Cardiac fibroblast (primary cell): Measurements from ENCODE around the gene BPIFA2.

Experiments
- DNase-seq, 2 donors: peaks; one replicate each; pipeline versions ENCODE4 v3.0.0 to v3.0.0-alpha.2; 2010; ENCODE audit warnings: low read depth in 2 of 2
- H3K4me3 ChIP-seq, 2 donors: replicated peaks in 1 of 2; 1 replicate in 1 of 2; 2 replicates in 1 of 2; pipeline ENCODE4 v1.5.1; 2011; ENCODE audit warnings: low read depth in 2 of 2, low read length in 2 of 2, mild to moderate bottlenecking in 2 of 2, moderate library complexity in 1 of 2
- TF ChIP-seq, protein P1 (sequence below): IDR thresholded peaks from one replicate; pipeline ENCODE4 v1.5.1; 2011; ENCODE audit warnings: low read depth, mild to moderate bottlenecking, low read length, inconsistent platforms

The BPIFA2 gene

DNA sequence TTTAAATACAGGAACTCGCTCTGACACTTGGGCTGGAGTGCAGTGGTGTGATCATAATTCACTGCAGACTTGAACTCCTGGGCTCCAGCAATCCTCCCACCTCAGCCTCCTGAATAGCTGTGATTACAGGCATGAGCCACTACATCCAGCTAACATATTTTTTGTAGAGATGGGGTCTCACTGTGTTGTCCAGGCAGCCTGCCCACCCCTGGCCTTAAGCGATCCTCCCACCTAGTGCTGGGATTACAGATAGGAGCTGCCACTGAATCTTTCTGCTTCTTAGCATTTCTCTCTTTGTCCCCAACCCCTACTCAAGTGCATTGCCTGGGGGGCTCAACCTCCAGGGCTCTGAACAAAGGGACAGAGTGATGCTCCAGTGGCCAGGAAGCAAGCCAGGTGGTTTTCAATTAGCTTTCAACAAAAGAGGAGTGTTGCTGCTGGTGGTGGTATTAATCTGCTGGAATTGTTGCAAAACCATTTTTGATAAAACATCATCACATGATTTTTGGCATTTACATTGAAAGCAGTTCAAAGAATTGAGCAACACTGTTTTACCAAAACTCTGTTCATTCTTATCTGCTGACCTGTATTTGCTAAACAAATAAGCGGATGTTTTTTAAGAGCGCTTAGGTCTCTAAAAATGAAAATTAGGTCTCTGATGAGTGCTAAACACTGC lies 40.4 kb upstream of the BPIFA2 start:
- DNase-seq = peak in 1 of 2 donors; percentile 4
- no peak overlapping the region for H3K4me3 ChIP-seq
- TF ChIP-seq, protein P1, sequence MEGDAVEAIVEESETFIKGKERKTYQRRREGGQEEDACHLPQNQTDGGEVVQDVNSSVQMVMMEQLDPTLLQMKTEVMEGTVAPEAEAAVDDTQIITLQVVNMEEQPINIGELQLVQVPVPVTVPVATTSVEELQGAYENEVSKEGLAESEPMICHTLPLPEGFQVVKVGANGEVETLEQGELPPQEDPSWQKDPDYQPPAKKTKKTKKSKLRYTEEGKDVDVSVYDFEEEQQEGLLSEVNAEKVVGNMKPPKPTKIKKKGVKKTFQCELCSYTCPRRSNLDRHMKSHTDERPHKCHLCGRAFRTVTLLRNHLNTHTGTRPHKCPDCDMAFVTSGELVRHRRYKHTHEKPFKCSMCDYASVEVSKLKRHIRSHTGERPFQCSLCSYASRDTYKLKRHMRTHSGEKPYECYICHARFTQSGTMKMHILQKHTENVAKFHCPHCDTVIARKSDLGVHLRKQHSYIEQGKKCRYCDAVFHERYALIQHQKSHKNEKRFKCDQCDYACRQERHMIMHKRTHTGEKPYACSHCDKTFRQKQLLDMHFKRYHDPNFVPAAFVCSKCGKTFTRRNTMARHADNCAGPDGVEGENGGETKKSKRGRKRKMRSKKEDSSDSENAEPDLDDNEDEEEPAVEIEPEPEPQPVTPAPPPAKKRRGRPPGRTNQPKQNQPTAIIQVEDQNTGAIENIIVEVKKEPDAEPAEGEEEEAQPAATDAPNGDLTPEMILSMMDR = no peak

DNA sequence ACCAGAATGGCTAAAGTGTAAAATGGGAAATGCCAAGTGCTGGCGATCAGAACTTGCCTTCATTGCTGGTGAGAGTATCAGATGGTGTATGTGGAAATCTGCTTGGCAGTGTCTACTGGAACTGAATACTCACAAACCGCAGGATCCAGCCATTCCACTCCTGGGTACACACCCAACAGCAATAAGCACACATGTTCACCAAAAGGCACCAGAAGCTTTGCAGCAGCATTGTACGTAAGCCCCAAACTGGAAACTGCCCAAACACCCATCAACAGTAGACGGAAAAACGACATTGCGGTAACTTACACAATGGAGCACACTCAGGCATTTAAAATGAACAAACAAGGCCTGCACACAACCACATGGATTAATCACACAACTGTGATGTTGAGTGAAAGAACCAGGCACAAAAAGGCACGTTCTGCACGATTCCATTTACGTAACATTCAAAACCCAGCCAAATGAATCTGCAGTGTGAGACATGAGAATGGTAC lies 37.3 kb upstream of the BPIFA2 start:
- H3K4me3 ChIP-seq = no peak overlapping the region
- peak; percentile 3 to 8 for DNase-seq
- TF ChIP-seq, protein P1 = no peak

DNA sequence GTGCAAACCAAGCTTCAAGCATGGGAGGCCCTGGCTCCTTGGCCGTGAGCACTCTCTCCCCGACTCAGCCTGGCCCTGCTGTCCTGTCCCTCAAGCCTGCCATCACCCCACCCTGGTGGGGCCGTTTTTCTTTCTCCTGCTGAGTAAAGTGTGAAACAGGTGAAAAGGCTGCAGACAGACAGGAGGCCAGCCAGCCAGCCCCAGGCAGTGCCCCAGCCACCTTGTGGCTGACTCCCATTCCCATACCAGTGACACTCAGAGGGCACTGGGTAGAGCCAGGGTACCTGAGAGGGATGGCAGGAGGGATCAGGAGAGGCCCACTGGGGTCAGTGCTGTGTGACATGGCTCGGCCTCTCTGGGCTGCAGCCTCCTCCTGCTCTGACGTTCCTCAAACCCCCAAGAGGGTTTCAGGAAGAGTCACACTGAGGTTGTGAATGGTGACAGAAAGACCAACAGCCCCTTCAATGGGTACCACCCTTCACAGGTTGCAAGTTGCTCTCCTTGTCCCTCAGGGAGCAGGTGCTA lies 35.9 kb upstream of the BPIFA2 start:
- TF ChIP-seq, protein P1 = no peak
- H3K4me3 ChIP-seq = no peak overlapping the region
- DNase-seq = no peak

DNA sequence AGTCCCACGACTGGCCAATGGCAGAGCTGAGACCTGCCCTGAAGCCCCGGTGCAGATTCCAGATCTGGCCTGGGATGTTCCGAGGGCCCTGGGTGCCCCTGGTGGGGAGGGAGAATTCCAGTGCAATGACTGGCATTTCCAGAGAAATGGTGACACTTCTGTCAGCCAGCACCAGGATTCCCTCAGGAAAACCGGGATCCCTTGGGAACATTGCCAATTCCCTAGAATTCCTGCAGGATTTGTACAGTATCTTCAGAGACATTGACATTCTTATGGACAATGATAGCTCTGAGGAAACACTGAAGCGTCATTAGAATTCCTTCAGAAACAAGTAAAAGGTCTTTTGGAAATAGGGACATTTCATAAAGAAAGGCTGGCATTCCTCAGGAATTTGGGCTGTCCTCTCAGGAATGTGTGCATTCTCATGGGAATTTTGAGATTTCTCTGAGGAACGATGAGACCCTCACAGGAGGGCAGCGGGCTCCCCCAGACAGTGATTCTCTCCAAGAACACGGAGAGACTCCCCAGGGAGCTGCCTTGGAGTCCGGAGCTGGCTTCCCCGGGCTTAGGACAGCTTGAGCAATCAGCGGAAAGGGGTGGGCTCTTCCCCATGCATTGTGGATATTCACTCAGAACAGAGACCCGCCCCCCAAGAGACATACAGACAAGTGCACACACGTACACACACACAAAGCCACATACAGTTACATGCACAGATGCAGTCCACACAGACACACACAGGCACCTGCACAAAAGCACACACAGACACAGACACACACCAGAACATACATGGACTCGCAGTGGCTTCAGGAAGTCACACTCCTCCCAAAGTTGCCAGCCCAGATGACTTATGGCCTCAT lies 35.2 kb upstream of the BPIFA2 start:
- no peak overlapping the region for H3K4me3 ChIP-seq
- DNase-seq = peak; percentile 5 to 13
- TF ChIP-seq, protein P1 = no peak

DNA sequence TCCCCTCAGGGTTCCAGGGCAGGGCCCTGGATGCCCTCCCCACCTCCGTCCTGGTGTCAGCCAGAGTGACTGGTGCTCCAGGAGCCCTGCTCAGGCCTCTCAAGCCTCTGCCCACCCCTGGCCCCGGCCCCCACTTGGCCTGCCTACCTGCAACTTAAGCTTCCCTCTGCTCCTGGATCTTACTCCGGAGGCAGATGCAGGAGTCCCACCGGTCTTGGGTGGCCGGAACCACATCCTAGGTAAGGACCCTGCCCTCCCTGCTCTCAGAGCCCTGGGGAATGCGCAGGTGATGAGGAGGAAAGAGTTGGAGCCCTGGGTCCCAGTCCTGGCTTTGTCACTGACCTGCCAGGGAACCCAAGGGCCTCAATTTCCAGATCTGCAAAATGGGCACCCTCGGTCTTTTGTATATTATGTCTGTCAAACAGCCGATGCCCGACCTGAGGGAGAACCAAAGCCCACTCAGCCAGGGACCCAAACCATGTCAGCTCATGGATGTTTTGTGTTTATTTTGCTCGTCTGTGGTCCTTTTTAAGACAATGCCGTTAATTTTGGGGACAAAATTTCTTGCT lies 34.5 kb upstream of the BPIFA2 start:
- H3K4me3 ChIP-seq = no peak overlapping the region
- no peak for DNase-seq
- TF ChIP-seq, protein P1 = no peak

DNA sequence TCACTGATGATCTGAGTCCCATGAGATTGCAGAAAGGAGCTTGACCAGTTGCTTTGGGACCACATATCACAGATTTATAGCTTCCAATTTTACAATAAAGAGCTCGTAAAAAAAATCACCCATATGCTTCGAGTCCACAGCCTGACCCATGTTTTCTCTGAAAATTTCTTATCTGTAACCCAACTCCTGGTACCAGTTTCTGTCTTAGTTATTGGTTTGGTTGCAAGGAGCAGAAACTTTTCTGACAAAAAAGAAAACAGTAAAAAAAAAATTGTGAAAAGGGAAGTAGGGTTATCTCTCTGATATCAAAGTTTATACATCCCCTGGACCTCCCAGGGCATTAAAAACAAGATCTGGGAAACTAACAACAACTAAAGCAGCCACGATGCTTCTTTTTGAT lies 30.8 kb upstream of the BPIFA2 start:
- TF ChIP-seq, protein P1 = no peak
- no peak overlapping the region for H3K4me3 ChIP-seq
- no peak for DNase-seq
